Measurements from ENCODE around the gene STS. TPM values are rescaled to one million over a fixed set of nuclear protein-coding genes. Genes with fewer than 3 reads are reported as not detected.

STS gene
- total and polyA plus RNA-seq, 10 of the 15 experiments (the other 5 are each of a cell fraction or from before 2014, with no cell fraction given): 1.6 to 19.4 (median 4.7) TPM

- SMC1A ChIA-PET (ENCODE audit: uncharacterized antibody, unreplicated experiment): interaction anchor here (1.0 kb wide), 1 partner anchor 12 kb away, joined by 4 read pairs; no protein-coding TSS in a partner anchor
- Histone ChIP-seq H3K4me3 (no peak overlapping the region), H3K4me2 (ENCODE audit: control insufficient read depth, insufficient read depth) (no peak overlapping the region), H3K9ac (ENCODE audit: control insufficient read depth, insufficient read depth, low read length) (no peak overlapping the region), H3K27me3 (replicated peaks in 1 of 2; ENCODE audit: control insufficient read depth in 2 of 2, insufficient read depth in 2 of 2, low read length in 1 of 2) (no peaks in the 10 kb centered on the region), H2AFZ (ENCODE audit: control insufficient read depth, low read depth, low read length) (no peak overlapping the region), H3K9me3 (replicated peaks; ENCODE audit: control insufficient read depth, insufficient read depth, low read length) (no peaks in the 10 kb centered on the region), H3K4me1 (ENCODE audit: control insufficient read depth, insufficient read depth, low read length) (no peaks in the 10 kb centered on the region), H3K36me3 (ENCODE audit: control insufficient read depth in 2 of 2, insufficient read depth in 2 of 2, low read length in 1 of 2) (no peaks in the 10 kb centered on the region; a peak in 2 of 4 replicates), H3K79me2 (ENCODE audit: control insufficient read depth, insufficient read depth, low read length) (no peaks in the 10 kb centered on the region), H3K27ac (ENCODE audit: control insufficient read depth, insufficient read depth) (no peak overlapping the region), H4K20me1 (ENCODE audit: control insufficient read depth, insufficient read depth) (no peaks in the 10 kb centered on the region)
- no peak for TF ChIP-seq PML (IDR thresholded peaks at IDR 0.05; ENCODE audit: low read length)
- no peak for TF ChIP-seq NKRF (conservative IDR thresholded peaks at IDR 0.05)
- TF ChIP-seq CEBPB (IDR thresholded peaks at IDR 0.05; ENCODE audit: borderline replicate concordance in 1 of 2, low read depth in 2 of 2, low read length in 2 of 2): no peak
- no peak for TF ChIP-seq POLR2AphosphoS5 (IDR thresholded peaks at IDR 0.05; ENCODE audit: low read length)
- no peak for TF ChIP-seq NFXL1 (IDR thresholded peaks at IDR 0.05; ENCODE audit: borderline replicate concordance)
- TF ChIP-seq HDAC6 (IDR thresholded peaks at IDR 0.05; ENCODE audit: unreplicated experiment): no peak
- TF ChIP-seq CHD1 (IDR thresholded peaks at IDR 0.05; ENCODE audit: low read depth, low read length): no peak
- no peak for TF ChIP-seq BHLHE40 (IDR thresholded peaks at IDR 0.05; ENCODE audit: borderline replicate concordance in 1 of 2, low read depth in 2 of 2, low read length in 1 of 2)
- TF ChIP-seq BCL3 (IDR thresholded peaks at IDR 0.05; ENCODE audit: borderline replicate concordance, insufficient read depth, low read depth, low read length, poor library complexity, severe bottlenecking): no peak
- no peak for TF ChIP-seq E2F4 (IDR thresholded peaks at IDR 0.05; ENCODE audit: low read depth, low read length)
- TF ChIP-seq HSF1 (IDR thresholded peaks at IDR 0.05; ENCODE audit: low read depth, low read length): no peak
- no peak for TF ChIP-seq EZH2 (IDR thresholded peaks at IDR 0.05; ENCODE audit: borderline replicate concordance, control insufficient read depth, low read depth, low read length)
- no peak for TF ChIP-seq MEF2B (IDR thresholded peaks at IDR 0.05; ENCODE audit: partially characterized antibody, poor library complexity, severe bottlenecking)
- CTCF ChIA-PET: interaction anchor here (1.3 to 1.6 kb wide), 2 partner anchors 10 to 33 kb away, joined by 3 to 4 read pairs; partner anchors contain the start of gene PUDP
- FAIRE-seq (no peak), DNase-seq (ENCODE audit: low read depth, low spot score) (no peak), ATAC-seq (no peak)
- in situ Hi-C loops (cut with MboI) (no loop called here), intact Hi-C loops (cut with micrococcal nuclease; ENCODE audit: unreplicated experiment) (no loop called here)
- POLR2A ChIA-PET: no interaction called here
- no TSS peak for BruUV-seq (replicated peaks)
- RAD21 ChIA-PET (ENCODE audit: unreplicated experiment): no interaction called here
- WGBS (ENCODE audit: insufficient coverage, insufficient replicate concordance, low lambda C conversion rate, missing lambda C conversion rate): 88% methylated on average over 5 of the region's 5 CpGs
Observed at GRCh38 chrX:7158468-7158990, 11.0 kb downstream of the STS start.

Measured in GM12878 (cell line).